GM19043 (cell line): Measurements from ENCODE around the gene ENPP5.
"Not testable (repeated sequence)": the region's sequence is repeated elsewhere in the genome, so short reads cannot be mapped to it uniquely, and the experiment has no call there.

Experiments used
- ATAC-seq: cut with Tn5 transposase; IDR thresholded peaks from one replicate; pipeline ENCODE4 v1.9.1; 2021; ENCODE audit warnings: low read depth; ENCODE audit not compliant: unreplicated experiment

ENPP5 gene

DNA sequence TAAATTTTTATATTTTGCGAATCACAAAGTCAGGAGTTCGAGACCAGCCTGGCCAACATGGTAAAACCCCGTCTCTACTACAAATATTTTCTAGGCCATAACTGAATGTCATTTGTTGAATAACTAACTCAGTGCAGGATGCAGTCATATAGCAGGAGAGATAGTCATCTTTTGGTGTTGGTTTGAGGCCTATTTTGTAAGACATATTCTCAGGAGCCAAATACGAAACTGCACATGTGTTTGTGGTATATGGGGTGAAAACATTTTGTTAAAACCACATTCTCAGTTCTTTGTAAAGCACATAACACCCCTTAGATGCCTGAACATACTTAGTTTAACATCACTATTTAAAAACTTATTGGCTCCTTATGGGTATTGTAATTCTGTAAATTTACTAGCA is 4.7 kb upstream of the ENPP5 start:
- peak; percentile 72 for ATAC-seq

DNA sequence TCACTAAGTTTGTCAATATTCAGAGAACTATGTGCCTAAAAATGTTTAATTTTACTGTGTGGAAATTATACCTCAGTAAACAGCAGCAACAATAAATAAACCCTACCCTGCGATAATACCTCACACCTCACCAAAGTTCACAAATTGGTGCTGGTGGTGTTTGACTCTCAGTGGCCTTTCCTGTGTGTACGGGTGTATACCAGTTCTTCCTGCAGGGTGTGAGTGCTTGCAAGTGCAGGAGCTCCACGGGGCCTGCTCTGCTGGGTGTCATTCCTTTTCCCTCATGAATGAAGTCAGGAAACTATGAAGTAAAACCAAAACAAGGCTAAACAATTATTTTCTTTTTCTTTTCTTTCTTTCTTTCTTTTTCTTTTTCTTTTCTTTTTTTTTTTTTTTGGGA is 4.1 kb upstream of the ENPP5 start:
- no peak for ATAC-seq

DNA sequence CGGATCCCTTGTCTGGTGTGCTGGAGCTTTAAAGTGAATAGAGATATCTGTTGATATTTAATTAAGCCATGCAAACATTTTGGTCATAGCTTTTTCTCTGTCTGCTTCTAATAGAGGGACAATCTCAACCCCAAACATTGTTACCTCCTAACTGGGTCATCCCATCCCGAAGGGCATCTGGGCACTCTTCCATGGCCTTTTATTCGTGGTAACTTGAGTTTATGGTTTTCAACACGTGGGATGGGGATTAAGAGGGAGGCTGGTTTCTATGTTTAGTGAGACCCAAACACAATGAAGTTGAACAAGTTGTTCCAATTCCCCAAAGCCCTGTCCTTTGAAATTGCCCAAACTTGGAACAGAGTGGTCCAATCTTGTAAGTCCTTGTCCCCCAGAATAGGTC is 1.4 kb upstream of the ENPP5 start:
- no peak for ATAC-seq

DNA sequence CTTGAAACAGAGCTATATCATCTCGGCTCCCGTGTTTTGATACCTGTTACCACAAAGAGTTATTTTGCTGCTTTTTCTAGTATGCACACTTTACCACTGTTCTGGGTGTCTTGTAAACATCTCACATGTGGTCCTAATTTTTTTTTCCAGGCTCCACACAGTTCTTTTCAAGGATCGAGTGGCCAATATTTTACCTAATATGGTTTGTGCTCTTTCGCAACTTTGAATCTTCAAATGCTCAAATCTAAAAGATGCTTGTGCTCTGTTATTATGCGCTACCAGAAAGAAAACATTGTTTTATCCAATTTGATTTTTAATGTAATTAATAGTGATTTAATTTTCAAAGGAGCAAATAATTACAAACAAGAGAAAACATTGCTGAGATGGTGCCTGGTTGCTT is 10.7 kb downstream of the ENPP5 start:
- no peak for ATAC-seq

DNA sequence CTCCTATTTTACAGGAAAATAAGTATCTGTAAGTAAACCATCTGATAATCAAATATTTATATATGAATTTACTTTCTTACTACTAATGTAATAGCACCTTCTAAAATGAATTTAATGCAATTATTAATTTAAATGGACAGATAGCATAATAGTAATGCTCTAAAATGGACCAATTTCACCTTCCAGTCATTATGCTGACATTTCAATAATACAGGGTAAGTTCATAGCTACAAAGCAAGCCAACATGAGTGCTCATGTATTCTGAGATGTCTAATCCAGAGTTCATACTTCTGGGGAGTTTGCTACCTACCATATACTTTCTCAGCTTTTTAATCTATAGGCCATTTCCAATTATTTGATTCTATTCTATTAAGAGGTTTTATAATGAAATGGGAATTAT is 11.6 kb downstream of the ENPP5 start:
- no peak for ATAC-seq

- no peak for ATAC-seq
These were observed 14.1 kb downstream of the ENPP5 start for GRCh38 chr6:46156701-46157100.

DNA sequence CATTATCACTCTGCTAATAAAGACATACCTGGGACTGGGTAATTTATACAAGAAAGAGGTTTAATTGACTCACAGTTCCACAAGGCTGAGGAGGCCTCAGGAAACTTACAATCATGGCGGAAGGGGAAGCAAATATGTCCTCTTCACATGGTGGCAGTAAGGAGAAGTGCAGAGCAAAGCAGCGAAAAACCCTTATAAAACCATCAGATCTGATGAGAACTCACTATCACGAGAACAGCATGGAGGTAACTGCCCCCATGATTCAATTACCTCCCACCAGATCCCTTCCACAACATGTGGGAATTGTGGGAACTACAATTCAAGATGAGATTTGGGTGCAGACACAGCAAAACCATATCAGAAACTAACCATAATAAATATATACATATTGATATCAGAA is 21.7 kb downstream of the ENPP5 start:
- ATAC-seq, result not testable (repeated sequence)

GRCh38 chr6:46144270-46144669 is 26.5 kb downstream of the ENPP5 start:
- no peak for ATAC-seq

- peak; percentile 86 for ATAC-seq
These were observed 32.5 kb downstream of the ENPP5 start for GRCh38 chr6:46138281-46138680.

GRCh38 chr6:46137387-46137786 is 33.4 kb downstream of the ENPP5 start:
- ATAC-seq, result no peak

- ATAC-seq, result no peak
These were observed 33.9 kb downstream of the ENPP5 start for GRCh38 chr6:46136831-46137230.

- no peak for ATAC-seq
These were observed 35.6 kb downstream of the ENPP5 start for GRCh38 chr6:46135176-46135575.

- ATAC-seq, result no peak
These were observed 36.6 kb downstream of the ENPP5 start for GRCh38 chr6:46134216-46134615.

DNA sequence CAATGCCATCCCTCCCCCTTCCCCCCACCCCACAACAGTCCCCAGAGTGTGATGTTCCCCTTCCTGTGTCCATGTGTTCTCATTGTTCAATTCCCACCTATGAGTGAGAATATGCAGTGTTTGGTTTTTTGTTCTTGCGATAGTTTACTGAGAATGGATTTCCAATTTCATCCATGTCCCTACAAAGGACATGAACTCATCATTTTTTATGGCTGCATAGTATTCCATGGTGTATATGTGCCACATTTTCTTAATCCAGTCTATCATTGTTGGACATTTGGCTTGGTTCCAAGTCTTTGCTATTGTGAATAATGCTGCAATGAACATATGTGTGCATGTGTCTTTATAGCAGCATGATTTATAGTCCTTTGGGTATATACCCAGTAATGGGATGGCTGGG is 39.5 kb downstream of the ENPP5 start:
- not testable (repeated sequence) for ATAC-seq

GRCh38 chr6:46130666-46131065 is 40.1 kb downstream of the ENPP5 start:
- ATAC-seq, result no peak

- peak; percentile 94 for ATAC-seq
These were observed 40.9 kb downstream of the ENPP5 start, which contains the start of gene ENPP4 for GRCh38 chr6:46129629-46130511. TSS of gene ENPP4 (plus strand) at chr6:46129989. CDS start at chr6:46139584, 9,595 bp downstream.

GRCh38 chr6:46129291-46129628 is 41.5 kb downstream of the ENPP5 start:
- ATAC-seq, result peak; percentile 1

DNA sequence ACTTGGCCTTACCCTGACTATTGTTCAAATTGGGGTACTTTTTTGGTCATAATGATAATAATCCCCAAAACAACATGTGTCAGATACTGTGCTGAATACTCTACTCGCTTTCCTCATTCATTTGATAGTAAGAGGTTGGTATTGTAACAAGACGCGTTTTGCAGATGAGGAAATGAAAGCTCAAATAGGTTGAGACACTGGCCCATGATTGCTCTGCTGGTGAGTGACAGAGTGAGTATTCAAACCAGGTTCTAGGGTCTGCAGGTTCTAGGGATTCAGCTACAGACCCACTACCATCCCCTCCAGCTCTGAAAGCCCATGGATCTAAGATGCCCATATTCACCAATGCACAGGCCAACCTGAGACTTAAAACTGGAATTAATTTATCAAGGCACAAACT is 42.3 kb downstream of the ENPP5 start:
- no peak for ATAC-seq

GRCh38 chr6:46119679-46120078 is 51.1 kb downstream of the ENPP5 start:
- not testable (repeated sequence) for ATAC-seq

DNA sequence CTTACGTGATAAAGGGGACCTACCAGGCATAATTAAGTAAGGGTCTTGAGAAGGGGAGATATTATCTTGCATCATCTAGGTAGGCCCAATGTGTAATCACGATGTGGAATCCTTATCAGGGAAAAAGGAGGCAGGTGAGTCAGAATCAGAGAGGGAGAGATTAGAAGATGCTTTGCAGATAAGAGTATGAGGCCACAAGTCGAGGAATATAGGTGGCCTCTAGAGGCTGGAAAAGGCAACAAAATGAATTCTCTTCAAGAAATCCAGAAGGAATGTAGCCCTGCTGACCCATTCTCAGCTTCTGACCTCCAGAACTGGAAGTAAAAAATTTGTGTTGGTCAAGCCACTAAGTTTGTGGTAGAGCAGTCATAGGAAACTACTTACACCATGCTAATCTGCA is 51.9 kb downstream of the ENPP5 start:
- ATAC-seq, result no peak

- ATAC-seq, result no peak
These were observed 52.6 kb downstream of the ENPP5 start for GRCh38 chr6:46118157-46118556.

GRCh38 chr6:46116289-46116688 is 54.5 kb downstream of the ENPP5 start:
- ATAC-seq, result no peak

DNA sequence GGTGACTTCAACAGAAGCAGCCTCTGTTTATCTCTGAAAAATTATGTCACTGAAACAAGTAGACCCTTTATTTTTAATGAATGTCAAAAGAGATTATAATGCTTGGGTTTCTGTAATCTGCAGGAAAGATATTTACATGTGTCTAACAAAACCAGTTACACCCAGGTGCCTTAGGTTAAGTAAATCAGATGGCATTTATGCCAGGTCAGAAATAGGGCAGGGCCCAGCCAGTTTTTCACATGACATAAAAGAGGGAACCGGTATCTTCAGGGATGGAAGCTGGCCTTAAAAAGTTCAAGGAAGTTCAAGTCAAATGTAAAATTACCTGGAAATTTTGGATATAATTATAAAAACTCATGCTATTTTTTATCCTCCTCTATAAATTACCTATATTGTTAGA is 55.1 kb downstream of the ENPP5 start:
- no peak for ATAC-seq
